ENCODE results near the gene CAMK2G. TPM values are rescaled to one million over a fixed set of nuclear protein-coding genes. Genes with fewer than 3 reads are reported as not detected.
A peak's percentile ranks its signal among the peaks of the same experiment; 100 is the strongest.

The CAMK2G gene
- polyA plus RNA-seq, 4 donors = 20.0 to 32.1 (median 22.8) TPM

- DNase-seq (ENCODE audit: low read depth in 4 of 4, low spot score in 3 of 4) = no peak
Observed at GRCh38 chr10:73780966-73781365, 93.4 kb downstream of the CAMK2G start.

GRCh38 chr10:73780301-73780700 is 94.1 kb downstream of the CAMK2G start:
- no peak for DNase-seq (ENCODE audit: low read depth in 4 of 4, low spot score in 3 of 4)

- DNase-seq (ENCODE audit: low read depth in 4 of 4, low spot score in 3 of 4) = no peak
Observed at GRCh38 chr10:73779539-73780197, 94.7 kb downstream of the CAMK2G start.

- DNase-seq (ENCODE audit: low read depth in 4 of 4, low spot score in 3 of 4) = no peak
Observed at GRCh38 chr10:73779018-73779417, 95.3 kb downstream of the CAMK2G start.

GRCh38 chr10:73774637-73775036 is 99.7 kb downstream of the CAMK2G start:
- no peak for DNase-seq (ENCODE audit: low read depth in 4 of 4, low spot score in 3 of 4)

GRCh38 chr10:73773152-73773879 is 101.0 kb downstream of the CAMK2G start:
- DNase-seq (ENCODE audit: low read depth in 4 of 4, low spot score in 3 of 4) = no peak

- DNase-seq (ENCODE audit: low read depth in 4 of 4, low spot score in 3 of 4) = peak; percentile 60 to 72 (median 62)
Observed at GRCh38 chr10:73772281-73773151, 101.8 kb downstream of the CAMK2G start.

GRCh38 chr10:73771722-73772280 is 102.6 kb downstream of the CAMK2G start:
- DNase-seq (ENCODE audit: low read depth in 4 of 4, low spot score in 3 of 4) = peak in 3 of 4 donors; percentile 64 to 77 (median 68)

- no peak for DNase-seq (ENCODE audit: low read depth in 4 of 4, low spot score in 3 of 4)
Observed at GRCh38 chr10:73769396-73769795, 105.0 kb downstream of the CAMK2G start.

- no peak for DNase-seq (ENCODE audit: low read depth in 4 of 4, low spot score in 3 of 4)
Observed at GRCh38 chr10:73768881-73769280, 105.5 kb downstream of the CAMK2G start.

- no peak for DNase-seq (ENCODE audit: low read depth in 4 of 4, low spot score in 3 of 4)
Observed at GRCh38 chr10:73765066-73765465, 109.3 kb downstream of the CAMK2G start.

- no peak for DNase-seq (ENCODE audit: low read depth in 4 of 4, low spot score in 3 of 4)
Observed at GRCh38 chr10:73763343-73763742, 111.0 kb downstream of the CAMK2G start.

- no peak for DNase-seq (ENCODE audit: low read depth in 4 of 4, low spot score in 3 of 4)
Observed at GRCh38 chr10:73762915-73763314, 111.4 kb downstream of the CAMK2G start.

Other genes with a start within 250 kb of the CAMK2G start
- 1 to 10 TPM; 1.4 to 5.8 (median 4.5) TPM for gene MYOZ1, start 233.1 kb downstream of the CAMK2G start, polyA plus RNA-seq (ENCODE audit: insufficient read length in 4 of 4)
- under 1 TPM; 0.19 to 0.81 (median 0.48) TPM for gene SYNPO2L, start 218.5 kb downstream of the CAMK2G start, polyA plus RNA-seq (ENCODE audit: insufficient read length in 4 of 4)
- 10 to 100 TPM in 3 of 4 donors, 1 to 10 TPM in 1; 4.8 to 32.9 (median 12.8) TPM for gene AGAP5, start 176.4 kb downstream of the CAMK2G start, polyA plus RNA-seq (ENCODE audit: insufficient read length in 4 of 4)
- 10 to 100 TPM; 54.4 to 70.3 (median 66.7) TPM for gene SEC24C, start 130.2 kb downstream of the CAMK2G start, polyA plus RNA-seq (ENCODE audit: insufficient read length in 4 of 4)
- 10 to 100 TPM; 31.6 to 54.2 (median 48.5) TPM for gene CHCHD1, start 92.5 kb downstream of the CAMK2G start, polyA plus RNA-seq (ENCODE audit: insufficient read length in 4 of 4)
- gene ZSWIM8, start 88.9 kb downstream of the CAMK2G start, polyA plus RNA-seq (ENCODE audit: insufficient read length in 4 of 4) = 100 to 1,000 TPM in 2 of 4 donors, 10 to 100 TPM in 2; 88.4 to 128 (median 102) TPM
- 10 to 100 TPM; 24.1 to 37.1 (median 31.9) TPM for gene NDST2, start 63.0 kb downstream of the CAMK2G start, polyA plus RNA-seq (ENCODE audit: insufficient read length in 4 of 4)
- gene PLAU, start 36.6 kb upstream of the CAMK2G start, polyA plus RNA-seq (ENCODE audit: insufficient read length in 4 of 4) = 10 to 100 TPM; 10.7 to 29.5 (median 21.5) TPM
- 100 to 1,000 TPM; 120 to 147 (median 129) TPM for gene VCL, start 123.6 kb upstream of the CAMK2G start, polyA plus RNA-seq (ENCODE audit: insufficient read length in 4 of 4)

All from left renal pelvis (tissue), 4 donors.